Islet of Langerhans (tissue), 1 donor: Measurements from ENCODE around the gene ARTN.

Source experiments
- FAIRE-seq: peaks from one replicate; lab custom pipeline; 2011; peaks lifted over from hg19 to GRCh38; lab: Jason Lieb, UNC

The ARTN gene

GRCh38 chr1:43933386-43934100 is at the start of gene ARTN:
TSS of gene ARTN (plus strand) at chr1:43933801. CDS start at chr1:43935657, 1,856 bp downstream.
- FAIRE-seq, result no peak

GRCh38 chr1:43885279-43885801 is 48.3 kb upstream of the ARTN start:
- no peak for FAIRE-seq

GRCh38 chr1:43887748-43888147 is 45.9 kb upstream of the ARTN start:
- no peak for FAIRE-seq

GRCh38 chr1:43890815-43891214 is 42.8 kb upstream of the ARTN start:
- FAIRE-seq, result no peak

GRCh38 chr1:43893006-43893405 is 40.6 kb upstream of the ARTN start:
- FAIRE-seq, result no peak

- FAIRE-seq, result no peak
Observed at GRCh38 chr1:43898981-43899380, 34.6 kb upstream of the ARTN start.

- FAIRE-seq, result no peak
Observed at GRCh38 chr1:43900386-43900785, 33.2 kb upstream of the ARTN start.

- FAIRE-seq, result no peak
Observed at GRCh38 chr1:43901196-43901961, 32.2 kb upstream of the ARTN start.

- no peak for FAIRE-seq
Observed at GRCh38 chr1:43902058-43902831, 31.4 kb upstream of the ARTN start.

- no peak for FAIRE-seq
Observed at GRCh38 chr1:43904660-43905551, 28.7 kb upstream of the ARTN start.

- no peak for FAIRE-seq
Observed at GRCh38 chr1:43908226-43908625, 25.4 kb upstream of the ARTN start.

GRCh38 chr1:43908858-43909257 is 24.7 kb upstream of the ARTN start:
- FAIRE-seq, result no peak

GRCh38 chr1:43910343-43910742 is 23.3 kb upstream of the ARTN start:
- FAIRE-seq, result no peak

GRCh38 chr1:43912607-43913006 is 21.0 kb upstream of the ARTN start:
- no peak for FAIRE-seq

GRCh38 chr1:43913051-43913501 is 20.5 kb upstream of the ARTN start:
- no peak for FAIRE-seq

- FAIRE-seq, result no peak
Observed at GRCh38 chr1:43913666-43914360, 19.8 kb upstream of the ARTN start.

GRCh38 chr1:43914576-43915525 is 18.8 kb upstream of the ARTN start:
- no peak for FAIRE-seq

- FAIRE-seq, result no peak
Observed at GRCh38 chr1:43919906-43920305, 13.7 kb upstream of the ARTN start.

GRCh38 chr1:43921022-43921421 is 12.6 kb upstream of the ARTN start:
- no peak for FAIRE-seq

GRCh38 chr1:43924516-43924915 is 9.1 kb upstream of the ARTN start:
- no peak for FAIRE-seq
